Chondrocyte (in vitro differentiated cells): Measurements from ENCODE around the gene PDXP. TPM values are rescaled to one million over a fixed set of nuclear protein-coding genes. Genes with fewer than 3 reads are reported as not detected.

Source experiments
- DNase-seq: peaks from one replicate; pipeline ENCODE4 v3.0.0; 2021; ENCODE audit warnings: mixed read lengths, low spot score
- H3K27ac Mint-ChIP-seq: one replicate; pipeline ENCODE4 v1.8.0; 2021; ENCODE audit warnings: mild to moderate bottlenecking, moderate library complexity, mixed read lengths; ENCODE audit not compliant: unreplicated experiment
- H3K27me3 Mint-ChIP-seq: 2 replicates; pipeline ENCODE4 v1.8.0; 2021; ENCODE audit warnings: low read depth, mixed read lengths
- H3K36me3 Mint-ChIP-seq: 2 replicates; pipeline ENCODE4 v1.8.0; 2021; ENCODE audit warnings: low read depth, mixed read lengths
- H3K4me1 Mint-ChIP-seq: 2 replicates; pipeline ENCODE4 v1.8.0; 2021; ENCODE audit warnings: low read depth, mild to moderate bottlenecking, mixed read lengths
- H3K4me3 Mint-ChIP-seq: one replicate; pipeline ENCODE4 v1.8.0; 2021; ENCODE audit warnings: mild to moderate bottlenecking, moderate library complexity, mixed read lengths; ENCODE audit not compliant: unreplicated experiment
- H3K9me3 Mint-ChIP-seq: 2 replicates; pipeline ENCODE4 v1.8.0; 2021; ENCODE audit warnings: low read depth, mixed read lengths
- CTCF ChIP-seq: fragments of 200-600 bp; sonication (generic); IDR thresholded peaks from 2 replicates; pipeline ENCODE4 v1.5.0; 2021; ENCODE audit warnings: antibody characterized with exemption, mild to moderate bottlenecking, moderate library complexity
- total RNA-seq: library from RNA; stranded (reverse); gene quantifications from 3 replicates; pipeline ENCODE4 v1.2.1, GENCODE V29; 2021

Gene PDXP
- total RNA-seq, 1 donor from 2014 or later, result 14.8 TPM

- TF ChIP-seq CTCF, result no peak
- no peaks in the 10 kb centered on the region for H3K36me3 Mint-ChIP-seq
- DNase-seq, result no peak
- H3K4me1 Mint-ChIP-seq, result peaks cover 17% of the 10 kb centered on the region
- no peaks in the 10 kb centered on the region for H3K9me3 Mint-ChIP-seq
- no peak overlapping the region for H3K27ac Mint-ChIP-seq
- no peak overlapping the region for H3K4me3 Mint-ChIP-seq
- H3K27me3 Mint-ChIP-seq, result no peaks in the 10 kb centered on the region
These were observed 17.0 kb upstream of the PDXP start for GRCh38 chr22:37641561-37641949.

GRCh38 chr22:37643225-37643847, 15.2 kb upstream of the PDXP start:
- Mint-ChIP-seq H3K9me3 (no peaks in the 10 kb centered on the region), H3K27ac (no peak overlapping the region), H3K4me1 (peaks cover 12% of the 10 kb centered on the region), H3K36me3 (no peaks in the 10 kb centered on the region), H3K27me3 (no peaks in the 10 kb centered on the region), H3K4me3 (no peak overlapping the region)
- peak; percentile 90 for TF ChIP-seq CTCF
- DNase-seq, result no peak

GRCh38 chr22:37647317-37647716, 11.2 kb upstream of the PDXP start:
- Mint-ChIP-seq H3K27me3 (no peaks in the 10 kb centered on the region), H3K27ac (no peak overlapping the region), H3K36me3 (no peaks in the 10 kb centered on the region), H3K4me3 (no peak overlapping the region), H3K4me1 (peaks cover 3% of the 10 kb centered on the region), H3K9me3 (no peaks in the 10 kb centered on the region)
- DNase-seq, result no peak
- TF ChIP-seq CTCF, result no peak

- H3K27ac Mint-ChIP-seq, result no peak overlapping the region
- no peaks in the 10 kb centered on the region for H3K27me3 Mint-ChIP-seq
- H3K4me3 Mint-ChIP-seq, result no peak overlapping the region
- DNase-seq, result no peak
- peaks cover 3% of the 10 kb centered on the region for H3K4me1 Mint-ChIP-seq
- no peaks in the 10 kb centered on the region for H3K9me3 Mint-ChIP-seq
- H3K36me3 Mint-ChIP-seq, result no peaks in the 10 kb centered on the region
- no peak for TF ChIP-seq CTCF
These were observed 10.6 kb upstream of the PDXP start for GRCh38 chr22:37647928-37648327.

GRCh38 chr22:37650463-37651136, 7.9 kb upstream of the PDXP start:
- no peak for DNase-seq
- no peak overlapping the region for H3K27ac Mint-ChIP-seq
- no peak overlapping the region for H3K4me3 Mint-ChIP-seq
- no peak for TF ChIP-seq CTCF
- H3K4me1 Mint-ChIP-seq, result no peaks in the 10 kb centered on the region
- H3K9me3 Mint-ChIP-seq, result no peaks in the 10 kb centered on the region
- H3K36me3 Mint-ChIP-seq, result no peaks in the 10 kb centered on the region
- H3K27me3 Mint-ChIP-seq, result no peaks in the 10 kb centered on the region
